SW480 (cell line): ENCODE results near the gene NFKBIB.
A peak's percentile ranks its signal among the peaks of the same experiment; 100 is the strongest.
"Not testable (repeated sequence)": the region's sequence is repeated elsewhere in the genome, so short reads cannot be mapped to it uniquely, and the experiment has no call there.

Source experiments
- DNase-seq: peaks from one replicate; pipeline ENCODE4 v3.0.0-alpha.2; 2016; ENCODE audit warnings: low spot score

Gene NFKBIB, protein sequence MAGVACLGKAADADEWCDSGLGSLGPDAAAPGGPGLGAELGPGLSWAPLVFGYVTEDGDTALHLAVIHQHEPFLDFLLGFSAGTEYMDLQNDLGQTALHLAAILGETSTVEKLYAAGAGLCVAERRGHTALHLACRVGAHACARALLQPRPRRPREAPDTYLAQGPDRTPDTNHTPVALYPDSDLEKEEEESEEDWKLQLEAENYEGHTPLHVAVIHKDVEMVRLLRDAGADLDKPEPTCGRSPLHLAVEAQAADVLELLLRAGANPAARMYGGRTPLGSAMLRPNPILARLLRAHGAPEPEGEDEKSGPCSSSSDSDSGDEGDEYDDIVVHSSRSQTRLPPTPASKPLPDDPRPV

DNA sequence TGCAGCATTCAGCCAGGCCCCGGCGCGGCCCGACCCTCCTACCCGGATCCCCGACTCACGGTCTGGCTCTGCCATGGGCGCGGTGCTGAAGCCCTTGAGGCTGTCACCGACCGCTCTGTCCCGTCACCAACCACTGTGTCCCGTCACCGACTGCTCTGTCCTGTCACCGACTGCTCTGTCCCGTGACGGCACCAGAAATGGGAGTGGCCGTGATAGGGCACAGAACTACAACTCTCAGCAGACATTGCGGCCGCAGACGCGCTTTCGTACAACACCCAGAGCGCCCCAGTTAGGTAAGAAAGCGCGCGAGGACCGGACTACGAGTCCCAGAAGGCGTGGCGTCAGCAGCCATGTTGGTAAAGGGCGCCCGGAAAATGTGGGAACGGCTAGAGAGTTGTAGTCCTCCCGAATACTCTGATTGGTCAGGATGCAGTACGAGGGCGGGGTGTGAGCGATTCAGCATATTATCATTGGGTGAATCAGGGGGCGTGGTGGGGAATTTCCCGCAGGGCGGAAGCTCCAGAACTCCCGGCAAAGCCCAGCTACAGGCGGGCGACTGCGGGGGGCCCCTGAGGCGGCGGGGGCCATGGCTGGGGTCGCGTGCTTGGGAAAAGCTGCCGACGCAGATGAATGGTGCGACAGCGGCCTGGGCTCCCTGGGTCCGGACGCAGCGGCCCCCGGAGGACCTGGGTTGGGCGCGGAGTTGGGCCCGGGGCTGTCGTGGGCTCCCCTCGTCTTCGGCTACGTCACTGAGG lies at the start of gene NFKBIB, which contains the start of gene SIRT2:
TSS of gene NFKBIB (plus strand) at position 523 of the 755 bp plus-strand sequence. CDS start at position 587, 64 bp downstream.
TSS of gene SIRT2 (minus strand) at position 172 of the 755 bp plus-strand sequence. CDS start at position 75, 97 bp downstream.
- DNase-seq: peak; percentile 100

DNA sequence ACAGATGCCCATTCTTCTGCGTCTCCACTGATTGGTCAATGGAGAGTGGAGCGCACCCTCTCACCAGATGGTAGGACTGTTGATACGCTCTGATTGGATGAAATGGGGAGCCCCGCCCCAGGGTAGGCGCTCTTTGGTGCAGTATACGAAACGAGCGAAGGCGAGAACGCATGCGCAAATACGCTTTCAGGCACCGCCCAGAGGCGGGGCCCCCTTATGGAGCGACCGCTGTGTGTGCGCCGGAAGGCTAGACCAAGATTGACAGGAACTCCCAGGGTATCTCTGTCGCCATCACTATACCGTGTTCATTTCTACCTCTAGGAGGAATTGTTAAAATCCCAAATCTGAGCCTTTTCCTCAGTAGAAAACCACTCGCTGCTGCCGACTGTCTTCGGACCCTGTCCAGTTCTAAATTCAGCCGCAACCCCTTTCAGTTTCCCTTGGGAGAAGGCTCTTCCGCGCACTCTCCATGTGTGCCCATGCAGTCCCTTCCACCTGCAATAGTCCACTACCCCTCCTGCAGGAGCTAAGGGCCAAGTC lies 49.3 kb upstream of the NFKBIB start:
- no peak for DNase-seq

DNA sequence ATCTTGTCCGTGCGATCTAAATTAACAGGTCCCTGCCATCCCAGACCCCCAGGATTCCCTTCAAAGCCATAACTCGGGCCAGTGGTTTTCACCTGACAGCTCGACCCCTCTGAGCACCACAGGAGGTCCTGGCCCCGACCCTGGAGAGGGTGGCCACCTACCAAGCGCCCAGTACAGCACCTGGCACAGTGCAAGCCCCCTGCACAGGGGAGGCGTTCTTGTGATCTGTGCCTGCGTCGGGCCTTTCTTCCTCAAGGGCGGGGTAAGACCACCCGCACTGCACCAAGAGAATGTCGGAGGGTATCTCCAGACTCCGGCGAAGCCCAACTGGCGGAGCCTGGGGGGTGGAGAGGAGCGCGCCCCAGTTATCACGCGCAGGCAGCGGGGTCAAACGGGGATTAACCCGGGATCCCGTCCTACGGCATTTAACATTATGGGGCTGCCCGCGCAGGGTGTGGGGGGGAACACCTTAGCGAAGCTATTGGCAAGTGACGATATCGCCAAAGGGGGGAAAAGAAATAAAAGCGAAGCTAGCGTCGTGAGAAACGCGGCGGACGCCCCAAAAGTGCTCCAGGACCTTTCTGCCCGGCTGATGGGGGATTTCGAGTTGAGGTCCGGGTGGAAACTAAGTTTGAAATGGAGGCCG lies 48.7 kb upstream of the NFKBIB start:
- no peak for DNase-seq

DNA sequence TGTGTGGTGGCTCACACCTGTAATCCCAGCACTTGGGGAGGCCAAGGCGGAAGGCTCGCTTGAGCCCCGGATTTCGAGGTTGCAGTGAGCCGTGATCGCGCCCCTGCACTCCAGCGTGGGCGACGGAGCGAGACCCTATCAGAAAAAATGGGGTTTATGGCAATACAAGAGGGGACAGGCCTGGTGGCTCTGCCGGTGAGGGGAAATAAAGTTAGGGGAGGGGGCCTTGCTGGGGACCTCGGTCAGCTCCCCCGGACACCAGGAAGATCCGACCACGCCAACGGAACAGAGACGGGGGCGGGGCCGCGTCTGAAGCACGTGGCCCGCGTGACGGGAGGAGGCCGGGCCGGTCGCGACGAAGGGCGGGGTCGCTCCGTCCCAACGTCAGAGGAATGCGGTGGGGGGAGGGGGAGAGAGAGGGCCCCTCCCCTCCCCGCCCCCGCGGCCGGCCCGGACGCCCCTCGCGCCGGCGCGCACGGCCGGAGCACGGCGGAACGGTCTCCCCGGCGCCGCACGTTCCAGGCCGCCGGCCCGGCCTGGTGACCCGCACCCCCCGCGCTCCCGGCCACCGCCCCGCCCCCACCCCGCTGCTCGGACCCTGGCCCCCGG lies 48.0 kb upstream of the NFKBIB start:
- DNase-seq: peak; percentile 95

DNA sequence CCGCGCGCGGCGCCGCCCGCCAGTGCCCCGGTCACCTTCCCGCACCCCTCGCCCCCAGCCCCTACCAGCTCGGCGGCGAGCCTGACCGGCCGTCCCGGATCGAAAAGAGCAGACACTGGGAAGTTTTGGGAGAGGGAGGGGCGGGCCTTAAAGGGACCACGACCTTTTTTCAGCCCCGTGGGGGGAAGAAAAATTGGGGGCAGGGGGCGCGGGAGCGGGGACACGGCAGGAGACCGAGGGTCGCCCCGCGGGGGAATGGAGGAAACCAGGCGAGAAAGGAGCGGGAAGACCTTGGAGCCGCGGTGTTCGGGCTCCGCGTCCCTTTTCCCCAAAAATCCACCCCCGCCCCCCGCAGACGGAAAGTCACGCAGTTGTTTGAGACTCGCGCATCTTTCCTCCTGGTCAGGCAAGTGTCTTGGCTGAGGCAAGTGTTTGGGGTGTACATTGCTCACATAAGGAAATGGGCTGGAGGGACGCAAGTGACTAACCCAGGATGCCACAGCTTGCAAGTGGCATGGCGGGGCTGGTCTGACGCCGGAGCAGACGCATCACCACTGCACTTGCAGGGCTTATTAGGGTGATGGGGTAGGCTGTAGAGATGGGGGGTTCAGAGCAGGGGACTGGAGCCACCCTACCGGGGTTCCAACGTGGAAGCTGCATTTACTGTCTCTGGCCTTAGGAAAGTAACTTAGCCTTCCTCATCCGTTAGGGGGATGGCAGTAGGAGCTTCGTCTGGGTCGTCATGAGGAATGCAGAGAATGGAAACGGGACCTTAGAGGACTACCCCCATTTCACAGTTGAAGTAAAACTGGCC lies 47.3 kb upstream of the NFKBIB start:
- peak; percentile 74 for DNase-seq

DNA sequence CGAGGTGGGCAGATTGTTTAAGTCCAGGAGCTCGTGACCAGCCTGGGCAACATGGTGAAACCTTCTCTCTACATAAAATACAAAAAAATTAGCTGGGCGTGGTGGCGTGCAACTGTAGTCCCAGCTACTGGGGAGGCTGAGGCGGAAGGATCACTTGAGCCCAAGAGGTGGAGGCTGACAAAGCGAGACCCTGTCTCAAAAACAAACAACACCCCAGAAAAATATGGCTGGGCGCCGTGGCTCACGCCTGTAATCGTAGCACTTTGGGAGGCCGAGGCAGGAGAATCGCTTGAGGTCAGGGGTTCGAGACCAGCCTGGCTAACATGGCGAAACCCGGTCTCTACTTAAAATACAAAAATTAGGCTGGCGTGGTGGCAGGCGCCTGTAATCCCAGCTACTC lies 46.6 kb upstream of the NFKBIB start:
- no peak for DNase-seq

DNA sequence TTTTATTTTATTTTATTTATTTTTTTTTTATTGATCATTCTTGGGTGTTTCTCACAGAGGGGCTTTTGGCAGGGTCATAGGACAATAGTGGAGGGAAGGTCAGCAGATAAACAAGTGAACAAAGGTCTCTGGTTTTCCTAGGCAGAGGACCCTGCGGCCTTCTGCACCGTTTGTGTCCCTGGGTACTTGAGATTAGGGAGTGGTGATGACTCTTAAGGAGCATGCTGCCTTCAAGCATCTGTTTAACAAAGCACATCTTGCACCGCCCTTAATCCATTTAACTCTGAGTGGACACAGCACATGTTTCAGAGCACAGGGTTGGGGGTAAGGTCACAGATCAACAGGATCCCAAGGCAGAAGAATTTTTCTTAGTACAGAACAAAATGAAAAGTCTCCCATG lies 44.8 kb upstream of the NFKBIB start:
- not testable (repeated sequence) for DNase-seq

DNA sequence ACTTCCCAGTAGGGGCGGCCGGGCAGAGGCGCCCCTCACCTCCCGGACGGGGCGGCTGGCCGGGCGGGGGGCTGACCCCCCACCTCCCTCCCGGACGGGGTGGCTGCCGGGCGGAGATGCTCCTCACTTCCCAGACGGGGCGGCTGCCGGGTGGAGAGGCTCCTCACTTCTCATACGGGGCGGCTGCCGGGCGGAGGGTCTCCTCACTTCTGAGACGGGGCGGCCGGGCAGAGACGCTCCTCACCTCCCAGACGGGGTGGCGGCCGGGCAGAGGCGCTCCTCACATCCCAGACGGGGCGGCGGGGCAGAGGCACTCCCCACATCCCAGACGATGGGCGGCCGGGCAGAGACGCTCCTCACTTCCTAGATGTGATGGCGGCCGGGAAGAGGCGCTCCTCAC lies 44.0 kb upstream of the NFKBIB start:
- DNase-seq: not testable (repeated sequence)

DNA sequence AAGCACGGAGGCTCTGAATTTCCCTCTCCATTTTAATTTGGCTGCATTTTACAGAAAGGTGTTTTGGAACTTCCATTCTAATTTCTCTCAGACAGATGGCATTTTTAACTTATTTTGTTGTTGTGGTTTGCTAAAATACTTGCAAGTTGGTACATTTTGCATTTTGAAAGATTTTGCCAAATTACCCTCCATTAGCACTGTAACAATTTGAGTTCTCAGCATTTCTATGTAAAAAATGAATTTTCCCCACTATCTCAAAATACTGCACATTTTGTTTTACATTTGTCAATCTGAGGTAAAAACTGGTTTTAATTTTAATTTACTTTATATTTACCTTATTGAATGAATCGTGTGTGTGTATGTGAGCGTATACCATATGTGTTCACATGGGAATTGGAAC lies 43.0 kb upstream of the NFKBIB start:
- DNase-seq: no peak

DNA sequence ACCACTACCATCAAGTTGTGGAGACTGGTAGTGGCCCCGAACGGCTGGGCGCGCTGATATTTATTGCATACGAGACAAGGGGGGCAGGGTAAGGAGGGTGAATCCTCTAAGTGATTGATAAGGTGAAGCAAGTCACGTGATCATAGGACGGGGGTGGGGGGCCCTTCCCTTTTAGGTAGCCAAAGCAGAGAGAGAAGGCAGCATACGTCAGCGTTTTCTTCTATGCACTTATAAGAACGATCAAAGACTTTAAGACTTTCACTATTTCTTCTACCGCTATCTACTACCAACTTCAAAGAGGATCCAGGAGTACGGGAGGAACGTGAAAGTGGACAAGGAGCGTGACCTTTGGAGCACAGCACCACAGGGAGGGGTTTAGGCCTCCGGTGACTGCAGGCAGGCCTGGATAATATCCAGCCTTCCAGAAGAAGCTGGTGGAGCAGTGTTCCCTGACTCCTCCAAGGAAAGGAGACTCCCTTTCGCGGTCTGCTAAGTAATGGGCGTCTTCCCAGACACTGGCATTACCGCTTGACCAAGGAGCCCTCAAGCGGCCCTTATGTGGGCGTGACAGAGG lies 40.1 kb upstream of the NFKBIB start:
- DNase-seq: not testable (repeated sequence)

DNA sequence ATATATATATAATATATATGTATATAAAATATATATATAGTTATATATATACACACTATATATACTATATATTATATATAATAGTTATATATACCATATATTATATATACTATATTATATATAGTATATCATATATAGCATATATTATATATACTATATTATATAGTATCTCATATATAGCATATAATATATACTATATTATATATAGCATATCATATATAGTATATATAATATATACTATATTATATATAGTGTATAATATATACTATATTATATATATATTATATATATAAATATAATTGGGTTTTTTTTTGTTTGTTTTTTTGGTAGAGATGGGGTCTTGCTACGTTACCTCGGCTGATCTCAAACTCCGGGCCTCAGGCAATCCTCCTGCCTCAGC lies 38.4 kb upstream of the NFKBIB start:
- no peak for DNase-seq

DNA sequence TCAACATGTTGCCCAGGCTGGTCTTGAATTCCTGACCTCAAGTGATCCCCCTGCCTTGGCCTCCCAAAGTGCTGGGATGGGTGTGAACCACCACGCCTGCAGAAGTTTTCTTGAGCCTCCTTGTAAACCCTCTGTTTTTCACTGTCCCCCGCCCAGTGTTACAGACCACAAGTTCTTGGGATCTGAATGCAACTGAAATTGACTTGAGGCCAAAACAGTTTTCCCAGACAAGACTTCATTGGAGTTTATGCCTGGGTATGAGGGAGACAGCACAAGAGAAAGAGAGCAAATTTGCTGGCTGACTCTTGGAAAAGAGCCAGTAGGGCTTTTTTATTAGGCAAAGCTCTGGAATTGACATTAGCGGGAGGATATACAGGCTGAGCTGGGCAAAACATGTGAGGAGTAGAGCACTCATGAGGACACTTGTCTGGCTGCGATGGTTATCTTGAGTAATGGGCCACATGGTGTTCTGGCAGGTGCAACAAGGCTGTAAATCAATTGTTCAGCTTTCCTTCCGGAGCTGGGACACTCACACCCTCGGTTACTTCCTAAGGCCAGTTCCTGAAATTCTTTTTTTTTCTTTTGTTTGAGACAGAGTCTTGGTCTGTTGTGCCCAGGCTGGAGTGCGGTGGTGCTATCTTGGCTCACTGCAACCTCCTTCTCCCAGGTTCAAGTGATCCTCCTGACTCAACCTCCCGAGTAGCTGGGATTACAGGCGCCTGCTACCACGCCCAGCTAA lies 37.3 kb upstream of the NFKBIB start:
- no peak for DNase-seq

DNA sequence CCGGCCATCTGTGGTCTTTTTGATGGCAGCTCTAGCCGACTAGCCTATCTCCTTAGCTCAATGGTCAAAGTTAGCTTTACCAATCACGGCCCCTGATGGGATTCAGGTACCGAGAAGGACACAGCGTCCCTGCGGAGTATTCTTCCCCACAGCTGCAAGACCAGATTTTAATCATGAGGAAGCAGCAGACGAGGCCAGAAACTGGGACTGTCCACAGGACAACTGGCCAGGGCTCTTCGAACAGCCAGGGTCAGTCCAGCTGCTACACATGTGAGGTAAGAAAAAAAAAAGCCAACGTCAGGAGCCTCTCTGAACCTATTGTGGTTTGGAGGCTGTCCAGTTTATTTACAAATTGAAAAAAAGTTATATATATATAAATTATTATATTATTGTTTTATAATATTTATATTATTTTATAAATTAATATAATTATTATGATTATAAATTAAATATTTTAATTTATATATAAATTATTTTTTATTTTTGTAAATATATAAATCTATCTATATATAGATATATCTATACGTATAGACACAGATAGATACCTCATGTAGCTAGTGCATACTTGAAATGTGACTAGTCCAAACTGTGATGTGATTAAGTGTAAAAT lies 32.5 kb upstream of the NFKBIB start:
- no peak for DNase-seq

DNA sequence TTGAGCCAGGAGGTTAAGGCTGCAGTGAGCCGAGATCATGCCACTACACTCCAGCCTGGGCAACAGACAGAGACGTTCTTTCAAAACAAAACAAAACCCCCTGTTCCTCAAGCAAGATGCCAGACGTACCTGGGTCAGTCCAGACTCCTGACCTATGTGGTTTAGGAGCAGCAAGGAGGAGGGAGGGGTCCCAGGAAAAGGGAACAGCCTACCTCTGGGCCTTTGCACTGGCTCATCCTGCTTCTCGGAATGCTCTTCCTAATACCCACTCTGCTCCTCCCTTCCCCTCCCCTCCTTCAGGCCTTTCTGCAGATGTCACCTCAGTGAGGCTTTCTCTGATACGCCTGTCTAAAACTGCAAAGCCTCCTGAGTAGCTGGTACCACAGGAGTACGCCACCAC lies 31.2 kb upstream of the NFKBIB start:
- no peak for DNase-seq

DNA sequence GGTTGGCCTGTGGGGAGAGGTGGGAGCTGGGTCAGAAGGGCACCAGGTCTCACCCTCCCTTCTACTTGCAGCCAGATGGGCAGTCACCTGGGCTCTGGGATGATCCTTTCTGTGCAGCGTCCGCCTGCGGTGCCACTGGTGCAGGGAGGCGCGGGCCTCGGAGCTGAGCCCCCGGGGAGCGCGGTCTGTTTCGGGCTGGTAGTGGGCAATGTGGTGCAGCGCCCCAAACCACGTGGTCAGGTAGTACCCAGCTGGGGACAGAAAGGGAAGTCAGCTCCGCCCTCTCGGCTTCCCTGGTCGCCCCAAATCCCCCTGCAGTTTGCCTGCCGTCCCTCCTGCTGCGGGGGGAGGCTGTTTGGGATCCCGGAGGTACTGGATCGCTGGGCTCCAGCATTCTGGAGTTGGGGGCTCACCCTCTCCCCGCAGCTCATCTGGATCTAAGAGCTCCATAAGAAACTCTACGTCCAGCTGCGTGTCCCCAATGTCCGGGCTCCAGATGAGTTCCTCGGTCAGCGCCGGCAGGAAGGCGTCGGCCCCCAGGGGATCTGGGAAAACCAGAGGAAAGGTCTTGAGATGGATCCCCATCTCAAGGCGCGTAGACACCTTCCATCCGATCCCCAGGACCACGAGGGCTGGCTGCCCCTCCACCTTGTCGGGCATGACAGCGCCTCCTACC lies 30.5 kb upstream of the NFKBIB start:
- DNase-seq: no peak

DNA sequence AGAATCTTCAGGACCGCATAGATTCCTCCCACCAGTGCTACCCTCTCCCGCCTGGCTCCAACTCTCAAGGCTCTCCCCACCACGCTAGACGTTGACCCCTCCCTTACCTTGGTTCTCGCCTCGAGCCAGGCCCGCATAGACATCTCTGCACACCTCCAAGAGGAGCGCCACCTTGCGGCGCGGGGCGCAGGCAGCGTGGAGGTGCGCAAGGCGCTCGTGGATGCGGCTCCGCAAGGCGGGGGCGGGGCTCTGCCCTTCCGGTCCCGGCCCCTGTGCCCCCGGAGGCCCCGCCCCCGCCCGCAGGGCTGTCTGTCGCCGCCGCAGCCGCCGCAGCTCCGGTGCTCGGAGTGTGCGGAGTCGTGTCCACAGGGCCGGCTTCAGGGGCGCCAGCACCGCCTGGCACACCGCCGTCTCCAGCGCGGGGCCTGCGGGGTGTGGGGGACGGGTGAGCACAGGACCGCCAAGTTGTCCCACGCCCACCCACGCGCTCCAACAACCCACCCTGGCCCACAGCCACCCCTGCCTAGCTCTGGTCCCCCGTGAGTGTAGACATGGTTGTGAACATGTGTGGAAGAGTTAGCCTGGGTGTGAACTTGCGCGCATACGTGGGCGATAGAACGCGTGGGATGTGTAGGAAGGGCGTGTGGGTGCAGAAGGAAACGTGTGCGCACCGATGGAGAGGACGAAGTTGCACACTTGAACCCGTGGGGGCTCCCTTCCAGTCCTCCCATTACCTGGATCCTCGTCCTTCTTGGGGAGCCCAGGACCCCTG lies 29.7 kb upstream of the NFKBIB start:
- DNase-seq: peak; percentile 74

DNA sequence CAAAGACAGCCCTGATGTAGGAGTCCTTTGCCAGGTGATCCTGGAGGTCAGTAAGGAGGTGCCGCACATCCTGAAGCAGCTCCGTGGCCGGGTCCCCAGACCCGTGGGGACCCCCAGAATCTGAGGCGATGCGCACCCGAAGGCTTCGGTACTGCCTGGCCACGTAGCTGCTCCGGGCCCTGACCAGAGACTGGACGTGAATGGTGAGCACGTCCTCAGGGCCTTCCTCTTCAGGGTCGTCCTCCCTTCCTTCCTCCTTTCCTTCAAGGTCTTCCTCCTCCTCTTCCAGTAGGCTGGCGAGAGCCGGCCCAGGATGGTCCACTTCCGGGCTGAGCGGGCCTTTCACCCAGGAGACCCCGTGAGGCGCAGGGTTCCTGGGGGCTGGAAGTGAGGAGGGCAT lies 29.2 kb upstream of the NFKBIB start:
- no peak for DNase-seq

DNA sequence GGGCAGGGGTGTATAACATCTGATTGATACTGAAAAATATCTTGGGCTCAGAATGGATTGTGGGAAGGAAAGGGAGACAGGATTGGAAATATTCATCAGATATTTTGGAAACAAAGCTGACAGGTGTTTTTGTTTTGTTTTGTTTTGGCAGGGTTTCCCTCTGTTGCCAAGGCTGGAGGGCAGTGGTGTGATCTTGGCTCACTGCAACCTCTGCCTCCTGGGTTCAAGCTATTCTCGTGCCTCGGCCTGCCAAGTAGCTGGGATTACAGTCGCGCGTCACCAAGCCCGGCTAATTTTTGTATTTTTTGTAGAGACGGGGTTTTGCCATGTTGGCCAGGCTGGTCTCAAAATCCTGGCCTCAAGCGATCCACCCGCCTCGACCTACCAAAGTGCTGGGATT lies 26.4 kb upstream of the NFKBIB start:
- not testable (repeated sequence) for DNase-seq
